Activated naive CD4-positive, alpha-beta T cell treated with Interleukin-2 at 50 U/mL for 16 hours (primary cell): ENCODE measurements around the gene URI1.

ENCODE experiments used
- DNase-seq: peaks from one replicate; pipeline ENCODE4 v3.0.0-alpha.2; 2020

URI1 gene

DNA sequence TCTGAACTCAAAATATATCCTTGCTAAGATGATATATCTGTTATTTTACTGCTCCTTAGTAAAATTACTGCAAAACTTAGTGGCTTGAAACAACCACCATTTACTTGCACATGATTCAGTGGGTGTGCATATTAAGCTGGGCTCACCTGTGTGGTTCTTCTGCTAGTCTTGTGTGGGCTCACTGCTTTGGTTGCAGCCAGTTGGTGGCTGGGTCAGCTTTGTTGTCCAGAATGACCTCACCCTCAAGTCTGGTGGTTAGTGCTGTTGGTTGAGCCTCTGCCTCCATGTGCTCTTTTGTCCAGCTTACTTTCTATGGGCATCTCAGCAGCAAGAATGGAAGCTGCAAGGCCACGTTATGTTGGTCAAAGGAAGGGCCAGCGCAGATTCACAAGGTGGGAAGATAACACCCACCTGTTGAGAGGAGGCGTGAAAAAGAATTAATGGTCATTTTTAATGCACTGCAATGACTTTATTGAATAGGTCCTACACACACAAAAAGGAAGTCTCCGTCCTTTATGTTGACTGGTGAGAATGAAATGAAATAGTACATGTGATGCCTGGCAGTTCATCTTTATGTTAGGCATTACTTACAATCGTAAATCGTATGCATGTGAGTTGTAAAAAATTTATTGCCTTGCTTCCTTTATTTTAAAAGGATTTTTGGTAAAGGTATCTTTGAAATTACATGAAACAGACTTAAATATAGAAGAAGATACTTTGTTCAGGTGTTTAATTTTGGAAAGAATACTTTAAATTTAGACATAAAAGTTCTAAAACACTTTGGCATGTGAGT, 34.3 kb downstream of the URI1 start:
- DNase-seq: no peak

- no peak for DNase-seq
Observed at GRCh38 chr19:29978080-29978479, 36.0 kb downstream of the URI1 start.

DNA sequence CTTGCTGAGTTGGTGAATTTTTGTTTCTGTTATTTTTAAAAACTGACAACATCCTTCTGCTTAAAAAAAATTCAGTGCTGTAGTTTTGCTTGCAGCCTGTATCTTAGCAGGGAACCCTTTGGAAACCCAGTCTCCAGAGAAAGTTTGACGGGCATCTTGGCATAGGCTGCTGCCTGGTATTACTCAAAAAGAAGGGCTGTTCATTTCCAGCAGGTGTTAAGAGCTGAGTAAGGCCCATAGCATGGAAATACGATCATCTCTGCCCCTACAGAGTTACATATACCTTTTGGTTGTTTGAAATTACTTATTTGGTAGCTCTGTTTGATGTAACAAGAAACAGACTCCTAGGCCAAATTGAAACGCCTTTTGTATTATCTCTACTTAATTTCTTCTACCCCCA, 41.5 kb downstream of the URI1 start:
- no peak for DNase-seq

DNA sequence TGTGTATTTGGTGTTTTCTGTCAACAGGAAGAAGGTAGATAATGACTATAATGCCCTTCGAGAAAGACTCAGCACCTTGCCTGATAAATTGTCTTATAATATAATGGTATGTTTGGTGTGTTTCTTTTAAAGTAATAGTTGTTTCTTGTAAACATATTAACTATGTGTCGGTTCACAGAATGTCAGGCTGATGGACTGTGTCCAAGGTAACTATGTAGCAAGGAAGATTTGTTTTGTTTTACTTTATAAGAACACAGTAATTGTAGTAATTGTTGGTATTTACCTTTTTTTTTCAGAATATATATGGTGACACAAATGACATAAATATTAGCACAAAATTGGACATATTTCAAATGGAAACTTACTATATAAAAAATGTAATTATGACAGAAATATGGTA, 43.2 kb downstream of the URI1 start:
- DNase-seq: no peak

DNA sequence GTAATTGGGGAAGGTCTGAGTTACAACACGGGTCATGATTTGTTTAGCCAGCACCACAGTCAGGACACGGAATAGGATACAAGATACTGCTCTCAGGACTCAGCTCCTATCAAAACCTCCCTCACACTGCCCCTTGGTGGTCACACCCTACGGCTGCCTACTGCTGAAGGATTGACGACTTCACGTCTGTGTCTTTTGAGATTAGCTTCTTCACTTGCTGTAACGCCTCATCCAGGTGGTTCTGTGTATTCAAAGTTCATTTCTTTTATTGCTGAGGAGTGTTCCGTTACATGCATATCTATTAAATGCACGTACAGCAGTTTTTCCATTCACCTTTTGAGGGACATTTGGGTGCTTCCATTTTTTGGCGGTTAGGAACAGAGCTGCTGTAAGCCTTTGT, 46.3 kb downstream of the URI1 start:
- no peak for DNase-seq

DNA sequence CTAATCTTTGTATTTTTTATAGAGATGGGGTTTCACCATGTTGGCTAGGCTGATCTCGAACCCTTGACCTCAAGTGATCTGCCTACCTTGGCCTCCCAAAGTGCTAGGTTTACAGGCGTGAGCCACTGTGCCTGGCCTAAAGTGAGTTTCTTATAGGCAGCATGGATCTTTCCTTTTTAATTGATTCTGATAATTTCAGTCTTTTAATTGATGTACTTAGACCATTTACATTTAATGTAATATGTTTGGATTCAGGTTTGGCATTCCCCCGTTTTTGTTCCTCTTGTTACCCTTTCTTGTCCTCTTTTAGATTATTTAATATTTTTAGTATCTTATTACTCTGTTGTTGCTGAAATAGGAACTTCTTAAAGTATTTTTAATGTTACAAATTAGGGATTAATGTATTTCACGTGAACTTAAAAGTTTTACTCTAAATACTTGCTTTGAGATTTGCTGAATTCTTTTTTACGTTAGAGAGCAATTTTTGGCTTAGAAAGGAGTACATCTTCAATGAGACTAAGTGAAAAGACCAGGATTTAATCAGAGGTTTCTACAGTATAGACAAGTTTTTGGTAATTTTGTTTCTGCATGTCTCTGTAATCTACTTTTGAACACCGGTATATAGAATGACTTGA, 50.3 kb downstream of the URI1 start:
- no peak for DNase-seq

- no peak for DNase-seq
Observed at GRCh38 chr19:29999490-29999889, 57.5 kb downstream of the URI1 start.

- DNase-seq: no peak
Observed at GRCh38 chr19:30000862-30001261, 58.8 kb downstream of the URI1 start.

DNA sequence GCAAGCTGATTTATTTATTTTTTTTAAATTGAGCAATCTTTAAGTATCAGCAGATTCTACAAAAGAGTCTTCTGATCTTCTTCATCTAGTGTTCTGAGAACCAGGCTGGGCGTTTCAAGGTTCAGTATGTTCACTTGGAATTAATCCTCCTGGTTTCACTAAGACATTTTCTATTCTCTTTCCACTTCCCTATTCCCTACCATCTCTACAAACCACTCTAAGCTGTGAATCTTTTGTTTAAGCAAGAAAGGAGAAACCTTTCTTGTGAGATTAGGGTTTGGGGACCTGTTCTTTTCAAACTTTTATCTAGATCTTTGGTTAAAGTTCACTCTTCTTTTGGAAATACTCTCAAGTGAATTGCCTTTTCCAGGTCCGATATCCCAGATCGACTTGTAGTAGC, 59.3 kb downstream of the URI1 start:
- DNase-seq: no peak

DNA sequence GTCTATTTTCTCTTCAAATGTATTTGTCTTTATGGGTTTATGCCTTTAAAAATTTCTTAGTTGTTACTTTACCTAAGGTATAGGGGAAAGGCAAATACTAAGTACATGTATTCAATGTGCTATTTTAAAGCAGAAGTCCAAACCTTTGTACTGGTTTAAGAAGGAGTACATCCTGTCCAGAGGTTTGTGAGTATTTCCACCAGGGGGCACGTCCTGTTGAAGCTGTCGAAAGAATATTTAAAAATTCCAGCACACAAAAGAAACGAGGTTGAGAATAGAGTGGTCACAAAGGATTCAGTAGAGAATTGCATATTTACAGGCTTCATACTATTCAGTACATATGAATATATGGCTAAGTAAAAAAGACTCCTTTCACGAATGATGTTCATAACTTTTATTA, 59.8 kb downstream of the URI1 start:
- DNase-seq: no peak

- no peak for DNase-seq
Observed at GRCh38 chr19:30003866-30004265, 61.8 kb downstream of the URI1 start.

DNA sequence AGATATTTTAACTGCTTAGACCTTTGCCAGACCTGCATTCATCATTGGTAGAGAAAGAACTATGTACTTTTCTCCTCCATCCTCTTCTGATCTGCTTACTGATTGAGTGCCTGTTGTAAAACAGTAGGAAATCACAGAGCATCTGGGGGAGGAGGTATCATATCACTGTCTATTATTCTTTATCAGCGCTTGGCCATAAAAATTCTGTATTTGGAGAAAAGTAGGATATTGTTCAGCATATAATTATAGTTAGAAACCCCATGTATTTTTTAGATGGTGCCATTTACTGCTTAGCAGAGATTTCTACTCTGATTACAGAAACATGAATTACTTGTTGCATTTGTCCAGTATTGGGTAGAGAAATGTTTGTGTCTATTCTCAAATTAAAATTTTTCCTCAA, 62.4 kb downstream of the URI1 start:
- no peak for DNase-seq

- no peak for DNase-seq
Observed at GRCh38 chr19:30006207-30006606, 64.2 kb downstream of the URI1 start.

DNA sequence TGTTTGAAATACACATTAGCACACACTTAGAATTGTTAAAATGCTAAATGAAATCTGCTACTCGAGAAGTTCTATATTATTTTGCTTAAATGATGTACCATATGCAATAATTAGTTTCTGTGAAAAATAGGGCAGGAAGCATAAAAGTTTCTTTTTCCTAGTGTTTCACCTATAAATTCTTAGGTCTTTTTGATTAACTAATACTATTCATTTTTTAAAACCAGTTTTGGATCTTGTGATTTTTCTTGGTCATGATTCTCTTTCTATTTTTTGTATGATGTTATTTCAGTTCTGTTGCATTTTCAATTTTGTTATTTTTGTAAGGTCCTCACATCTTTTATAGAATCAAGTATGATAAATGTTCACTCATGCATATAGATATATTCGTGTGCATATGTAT, 66.1 kb downstream of the URI1 start:
- DNase-seq: no peak

GRCh38 chr19:30009013-30009412, 67.0 kb downstream of the URI1 start:
- DNase-seq: no peak

DNA sequence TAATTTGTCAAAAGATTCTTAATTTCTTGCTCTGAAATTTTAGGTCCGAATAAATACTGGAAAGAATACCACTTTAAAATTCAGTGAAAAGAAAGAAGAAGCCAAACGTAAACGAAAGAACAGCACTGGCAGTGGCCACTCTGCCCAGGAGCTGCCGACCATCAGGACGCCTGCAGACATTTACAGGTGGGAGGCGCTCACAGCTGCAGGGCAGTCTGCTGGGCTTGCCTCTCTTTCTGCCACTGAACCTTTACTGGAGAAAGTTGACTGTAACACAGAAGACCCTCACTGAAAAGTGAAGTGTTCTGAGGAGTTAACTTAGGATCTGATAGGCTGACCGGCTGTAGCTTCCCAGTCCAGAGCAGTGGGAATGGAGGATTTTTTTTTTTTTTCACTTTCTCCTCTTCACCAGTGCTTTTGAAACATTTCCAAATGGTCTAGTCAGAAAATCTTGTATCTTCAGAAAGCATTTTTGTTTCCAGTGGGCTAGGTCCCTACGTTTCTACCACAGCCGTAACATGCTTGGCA, 69.1 kb downstream of the URI1 start:
- DNase-seq: no peak

- no peak for DNase-seq
Observed at GRCh38 chr19:30014770-30015169, 72.7 kb downstream of the URI1 start.

DNA sequence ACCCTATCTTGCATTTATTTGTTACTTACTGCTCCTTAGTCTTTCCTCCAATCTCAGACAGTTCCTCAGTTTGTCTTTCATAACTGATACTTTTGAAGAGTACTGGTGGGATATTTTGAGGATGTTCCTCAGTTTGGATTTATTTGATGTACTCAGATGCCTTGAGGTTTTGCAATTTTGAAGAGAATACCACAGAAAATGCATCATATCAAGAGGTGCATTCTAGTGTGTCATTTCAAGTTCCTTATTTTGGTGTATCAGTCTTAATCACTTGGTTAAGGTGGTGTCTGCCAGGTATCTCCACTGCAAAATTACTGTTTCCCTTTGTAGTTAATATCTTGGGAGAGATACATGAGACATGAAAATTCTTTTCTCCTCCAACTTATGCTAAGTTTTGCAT, 75.1 kb downstream of the URI1 start:
- no peak for DNase-seq

DNA sequence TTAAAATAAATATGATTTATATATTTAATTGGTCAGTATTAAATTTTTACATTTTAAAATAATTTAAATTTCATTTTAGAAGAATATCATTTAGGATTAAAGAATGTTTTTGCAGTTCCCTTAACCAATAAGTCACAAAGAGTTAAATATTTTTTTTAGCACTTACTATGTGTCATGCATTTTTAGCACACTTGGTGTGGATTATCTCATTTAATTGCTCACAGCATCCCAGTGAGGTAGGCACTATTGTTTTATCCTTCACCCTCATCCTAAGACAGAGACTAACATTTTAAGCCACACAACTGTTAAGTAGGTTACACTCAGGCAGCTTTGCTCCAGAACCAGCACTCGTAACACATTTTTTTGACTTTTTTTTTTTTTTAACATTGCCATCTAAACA, 78.2 kb downstream of the URI1 start:
- no peak for DNase-seq

DNA sequence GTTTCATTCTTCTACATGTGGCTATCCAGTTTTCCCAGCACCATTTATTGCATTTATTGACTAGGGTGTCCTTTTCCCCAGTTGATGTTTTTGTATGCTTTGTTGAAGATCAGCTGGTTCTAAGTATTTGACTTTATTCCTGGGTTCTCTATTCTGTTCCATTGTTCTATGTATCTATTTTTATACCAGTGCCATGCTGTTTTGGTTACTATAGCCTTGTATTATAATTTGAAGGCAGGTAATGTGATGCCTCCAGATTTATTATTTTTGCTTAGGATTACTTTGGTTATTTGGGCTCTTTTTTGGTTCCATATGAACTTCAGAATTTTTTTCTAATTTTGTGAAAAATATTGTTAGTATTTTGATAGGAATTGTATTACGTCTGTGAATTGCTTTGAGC, 80.6 kb downstream of the URI1 start:
- DNase-seq: no peak

DNA sequence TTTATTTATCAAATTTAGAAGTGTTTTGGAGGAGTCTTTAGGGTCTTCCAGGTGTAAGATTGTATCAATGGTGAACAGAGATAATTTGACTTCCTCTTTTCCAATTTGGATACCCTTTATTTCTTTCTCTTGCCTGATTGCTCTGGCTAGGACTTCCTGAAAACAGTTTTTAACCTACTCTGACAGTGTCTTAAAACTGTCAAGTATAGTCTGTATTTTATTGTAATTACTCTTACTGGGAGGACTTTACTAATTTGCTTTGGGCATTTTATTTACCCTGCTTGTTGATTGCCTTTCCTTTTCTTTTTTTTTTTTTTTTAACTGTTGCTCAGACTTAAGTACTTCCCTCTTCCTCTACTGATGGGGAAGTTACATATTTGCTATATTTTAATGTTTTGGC, 81.3 kb downstream of the URI1 start:
- DNase-seq: no peak

DNA sequence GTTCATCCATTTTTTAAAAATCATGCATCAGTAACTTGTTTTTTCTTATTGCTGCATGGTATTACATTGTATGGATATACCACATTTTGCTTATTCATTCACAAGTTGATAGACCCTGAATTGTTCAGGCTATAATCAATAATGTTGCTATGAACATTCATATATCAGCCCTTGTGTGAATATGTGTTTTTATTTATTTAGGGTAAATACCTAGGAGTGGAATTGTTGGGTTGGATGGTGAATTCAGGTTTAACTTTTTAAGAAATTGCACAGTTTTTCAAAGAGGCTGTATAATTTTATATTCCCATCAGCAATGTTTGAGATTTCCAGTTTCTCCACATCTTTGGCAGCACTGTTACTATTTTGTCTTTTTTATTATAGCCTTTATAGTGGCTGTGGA, 82.1 kb downstream of the URI1 start:
- no peak for DNase-seq

DNA sequence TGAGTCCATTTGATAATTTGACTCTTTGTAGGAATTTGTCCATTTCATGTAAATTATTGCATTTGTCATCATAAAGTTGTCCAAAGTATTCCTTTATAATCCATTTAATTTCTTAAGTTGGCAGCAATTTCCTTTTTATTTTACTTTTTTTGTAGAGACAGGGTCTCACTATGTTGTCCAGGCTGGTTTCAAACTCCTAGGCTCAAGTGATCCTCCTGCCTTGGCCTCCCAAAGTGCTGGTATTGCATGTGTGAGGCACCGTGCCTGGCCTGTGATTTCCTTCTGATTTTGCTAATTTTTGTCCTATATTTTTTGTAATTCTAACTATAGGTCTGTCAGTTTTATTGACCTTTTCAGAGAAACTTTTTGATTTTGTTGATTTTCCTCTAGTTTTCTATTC, 84.9 kb downstream of the URI1 start:
- no peak for DNase-seq

DNA sequence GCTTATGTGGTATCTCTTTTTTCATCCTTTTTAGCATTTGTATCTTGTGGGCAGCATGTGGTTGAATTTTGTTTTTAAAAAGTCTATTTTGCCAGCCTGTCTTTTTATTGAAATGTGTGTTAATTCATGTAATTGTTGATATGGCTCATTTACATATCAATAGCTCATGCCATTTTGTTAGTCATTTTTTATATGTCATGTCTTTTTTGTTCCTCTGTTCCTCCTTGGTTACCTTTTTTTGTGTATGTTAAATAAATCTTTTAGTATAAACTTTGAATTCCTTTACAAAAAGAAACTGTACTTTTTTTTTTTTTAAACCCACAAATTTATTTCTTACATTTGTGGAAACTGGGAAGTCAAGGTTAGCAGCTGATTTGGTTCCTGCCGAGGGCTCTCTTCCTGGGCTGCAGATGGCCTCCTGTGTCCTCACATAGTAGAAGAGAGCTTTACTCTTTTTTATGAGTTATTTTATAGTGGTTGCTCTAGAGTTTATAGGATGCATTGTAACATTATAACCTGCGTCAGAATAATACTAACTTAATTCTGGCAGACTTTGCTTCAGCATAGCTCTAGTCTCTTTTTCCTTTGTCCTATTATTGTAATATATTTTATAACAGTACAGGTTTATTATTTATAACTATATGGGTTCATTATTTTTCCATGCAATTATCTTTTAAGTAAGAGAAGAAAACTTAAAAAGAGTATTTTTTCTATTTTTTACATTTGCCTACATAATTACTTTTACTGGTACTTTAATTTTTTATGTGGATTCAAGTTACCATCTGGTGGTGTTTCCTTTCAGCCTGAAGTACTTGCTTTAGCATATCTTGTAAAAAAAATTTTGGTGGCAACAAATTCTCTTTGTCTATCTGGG, 86.3 kb downstream of the URI1 start:
- no peak for DNase-seq
